ENCODE measurements around the gene IQSEC1. TPM values are rescaled to one million over a fixed set of nuclear protein-coding genes. Genes with fewer than 3 reads are reported as not detected.

The IQSEC1 gene
- total and polyA plus RNA-seq, 10 of the 15 experiments (the other 5 are each of a cell fraction or from before 2014, with no cell fraction given), result 0.92 to 55.2 (median 8.5) TPM

DNA sequence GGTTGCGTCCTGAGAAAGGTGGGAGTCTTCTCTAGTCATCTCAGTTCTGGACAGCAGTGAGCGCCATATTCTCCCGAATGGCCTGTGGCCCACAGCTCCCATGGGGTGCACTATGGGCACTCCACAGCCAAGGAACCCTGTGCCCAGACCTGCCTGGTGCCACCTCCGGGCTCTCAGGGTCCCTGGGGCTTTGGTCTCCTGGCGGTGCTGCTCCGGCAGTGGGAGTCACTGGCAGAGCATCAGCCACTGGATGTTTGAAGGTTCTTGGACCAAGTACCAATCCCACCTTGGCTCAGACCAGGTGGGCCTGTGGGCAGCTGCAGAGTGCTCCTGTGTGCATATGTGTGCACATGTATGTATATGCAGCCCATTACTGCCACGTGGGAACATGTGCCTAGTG lies 163.5 kb downstream of the IQSEC1 start:
- ChIA-PET SMC1A (ENCODE audit: uncharacterized antibody, unreplicated experiment) (no interaction called here), POLR2A (no interaction called here), RAD21 (ENCODE audit: unreplicated experiment) (no interaction called here), CTCF (no interaction called here)
- no peak for FAIRE-seq
- ATAC-seq, result no peak
- H2AFZ ChIP-seq (ENCODE audit: control insufficient read depth, low read depth, low read length), result no peak overlapping the region
- no peak overlapping the region for H3K4me2 ChIP-seq (ENCODE audit: control insufficient read depth, insufficient read depth)
- H3K79me2 ChIP-seq (ENCODE audit: control insufficient read depth, insufficient read depth, low read length), result no peaks in the 10 kb centered on the region
- TF ChIP-seq, protein P1, sequence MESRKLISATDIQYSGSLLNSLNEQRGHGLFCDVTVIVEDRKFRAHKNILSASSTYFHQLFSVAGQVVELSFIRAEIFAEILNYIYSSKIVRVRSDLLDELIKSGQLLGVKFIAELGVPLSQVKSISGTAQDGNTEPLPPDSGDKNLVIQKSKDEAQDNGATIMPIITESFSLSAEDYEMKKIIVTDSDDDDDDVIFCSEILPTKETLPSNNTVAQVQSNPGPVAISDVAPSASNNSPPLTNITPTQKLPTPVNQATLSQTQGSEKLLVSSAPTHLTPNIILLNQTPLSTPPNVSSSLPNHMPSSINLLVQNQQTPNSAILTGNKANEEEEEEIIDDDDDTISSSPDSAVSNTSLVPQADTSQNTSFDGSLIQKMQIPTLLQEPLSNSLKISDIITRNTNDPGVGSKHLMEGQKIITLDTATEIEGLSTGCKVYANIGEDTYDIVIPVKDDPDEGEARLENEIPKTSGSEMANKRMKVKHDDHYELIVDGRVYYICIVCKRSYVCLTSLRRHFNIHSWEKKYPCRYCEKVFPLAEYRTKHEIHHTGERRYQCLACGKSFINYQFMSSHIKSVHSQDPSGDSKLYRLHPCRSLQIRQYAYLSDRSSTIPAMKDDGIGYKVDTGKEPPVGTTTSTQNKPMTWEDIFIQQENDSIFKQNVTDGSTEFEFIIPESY (IDR thresholded peaks at IDR 0.05), result no peak
- TF ChIP-seq SUZ12 (IDR thresholded peaks at IDR 0.05; ENCODE audit: unreplicated experiment) (no peak), CHD4 (IDR thresholded peaks at IDR 0.05) (no peak), MXI1 (IDR thresholded peaks at IDR 0.05; ENCODE audit: low read depth, low read length) (no peak), WRNIP1 (IDR thresholded peaks at IDR 0.05; ENCODE audit: borderline replicate concordance, low read depth, low read length) (no peak), ETV6 (conservative IDR thresholded peaks at IDR 0.05 in 1 of 2, IDR thresholded peaks at IDR 0.05 in 1 of 2; ENCODE audit: borderline replicate concordance in 1 of 2, low read depth in 1 of 2) (no peak), KDM1A (IDR thresholded peaks at IDR 0.05; ENCODE audit: borderline replicate concordance) (no peak), NFIC (IDR thresholded peaks at IDR 0.05; ENCODE audit: low read depth, low read length) (no peak), PAX8 (IDR thresholded peaks at IDR 0.05) (no peak), MTA3 (IDR thresholded peaks at IDR 0.05; ENCODE audit: borderline replicate concordance, low read length) (no peak), STAT3 (IDR thresholded peaks at IDR 0.05; ENCODE audit: low read depth, low read length) (no peak)
- TF ChIP-seq, protein P2, sequence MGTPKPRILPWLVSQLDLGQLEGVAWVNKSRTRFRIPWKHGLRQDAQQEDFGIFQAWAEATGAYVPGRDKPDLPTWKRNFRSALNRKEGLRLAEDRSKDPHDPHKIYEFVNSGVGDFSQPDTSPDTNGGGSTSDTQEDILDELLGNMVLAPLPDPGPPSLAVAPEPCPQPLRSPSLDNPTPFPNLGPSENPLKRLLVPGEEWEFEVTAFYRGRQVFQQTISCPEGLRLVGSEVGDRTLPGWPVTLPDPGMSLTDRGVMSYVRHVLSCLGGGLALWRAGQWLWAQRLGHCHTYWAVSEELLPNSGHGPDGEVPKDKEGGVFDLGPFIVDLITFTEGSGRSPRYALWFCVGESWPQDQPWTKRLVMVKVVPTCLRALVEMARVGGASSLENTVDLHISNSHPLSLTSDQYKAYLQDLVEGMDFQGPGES (IDR thresholded peaks at IDR 0.05), result no peak
- TF ChIP-seq, protein P3, sequence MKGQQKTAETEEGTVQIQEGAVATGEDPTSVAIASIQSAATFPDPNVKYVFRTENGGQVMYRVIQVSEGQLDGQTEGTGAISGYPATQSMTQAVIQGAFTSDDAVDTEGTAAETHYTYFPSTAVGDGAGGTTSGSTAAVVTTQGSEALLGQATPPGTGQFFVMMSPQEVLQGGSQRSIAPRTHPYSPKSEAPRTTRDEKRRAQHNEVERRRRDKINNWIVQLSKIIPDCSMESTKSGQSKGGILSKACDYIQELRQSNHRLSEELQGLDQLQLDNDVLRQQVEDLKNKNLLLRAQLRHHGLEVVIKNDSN (IDR thresholded peaks at IDR 0.05; ENCODE audit: borderline replicate concordance, extremely low read length, insufficient read depth, low read depth, low read length), result no peak
- TF ChIP-seq, protein P4, sequence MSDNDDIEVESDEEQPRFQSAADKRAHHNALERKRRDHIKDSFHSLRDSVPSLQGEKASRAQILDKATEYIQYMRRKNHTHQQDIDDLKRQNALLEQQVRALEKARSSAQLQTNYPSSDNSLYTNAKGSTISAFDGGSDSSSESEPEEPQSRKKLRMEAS (IDR thresholded peaks at IDR 0.05; ENCODE audit: low read depth, low read length), result no peak
- TF ChIP-seq, protein P5, sequence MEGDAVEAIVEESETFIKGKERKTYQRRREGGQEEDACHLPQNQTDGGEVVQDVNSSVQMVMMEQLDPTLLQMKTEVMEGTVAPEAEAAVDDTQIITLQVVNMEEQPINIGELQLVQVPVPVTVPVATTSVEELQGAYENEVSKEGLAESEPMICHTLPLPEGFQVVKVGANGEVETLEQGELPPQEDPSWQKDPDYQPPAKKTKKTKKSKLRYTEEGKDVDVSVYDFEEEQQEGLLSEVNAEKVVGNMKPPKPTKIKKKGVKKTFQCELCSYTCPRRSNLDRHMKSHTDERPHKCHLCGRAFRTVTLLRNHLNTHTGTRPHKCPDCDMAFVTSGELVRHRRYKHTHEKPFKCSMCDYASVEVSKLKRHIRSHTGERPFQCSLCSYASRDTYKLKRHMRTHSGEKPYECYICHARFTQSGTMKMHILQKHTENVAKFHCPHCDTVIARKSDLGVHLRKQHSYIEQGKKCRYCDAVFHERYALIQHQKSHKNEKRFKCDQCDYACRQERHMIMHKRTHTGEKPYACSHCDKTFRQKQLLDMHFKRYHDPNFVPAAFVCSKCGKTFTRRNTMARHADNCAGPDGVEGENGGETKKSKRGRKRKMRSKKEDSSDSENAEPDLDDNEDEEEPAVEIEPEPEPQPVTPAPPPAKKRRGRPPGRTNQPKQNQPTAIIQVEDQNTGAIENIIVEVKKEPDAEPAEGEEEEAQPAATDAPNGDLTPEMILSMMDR (IDR thresholded peaks at IDR 0.05 in 2 of 3, conservative IDR thresholded peaks at IDR 0.05 in 1 of 3; ENCODE audit: control insufficient read depth in 2 of 3, extremely low read depth in 1 of 3, insufficient read depth in 1 of 3, low read depth in 3 of 3, low read length in 3 of 3), result no peak
- no peak overlapping the region for H3K4me3 ChIP-seq
- no peak for DNase-seq (ENCODE audit: low read depth, low spot score)
- intact Hi-C loops (cut with micrococcal nuclease; ENCODE audit: unreplicated experiment) (no loop called here), in situ Hi-C loops (cut with MboI) (no loop called here)
- H3K27me3 ChIP-seq (replicated peaks in 1 of 2; ENCODE audit: control insufficient read depth in 2 of 2, insufficient read depth in 2 of 2, low read length in 1 of 2), result no peaks in the 10 kb centered on the region
- no peak overlapping the region for H3K27ac ChIP-seq (ENCODE audit: control insufficient read depth, insufficient read depth)
- H3K9ac ChIP-seq (ENCODE audit: control insufficient read depth, insufficient read depth, low read length), result no peak overlapping the region
- peaks cover 27 to 46% of the 10 kb centered on the region in 2 experiments for H3K36me3 ChIP-seq (ENCODE audit: control insufficient read depth in 2 of 2, insufficient read depth in 2 of 2, low read length in 1 of 2)
- no peaks in the 10 kb centered on the region for H3K4me1 ChIP-seq (ENCODE audit: control insufficient read depth, insufficient read depth, low read length)
- no TSS peak for BruUV-seq (replicated peaks)
- WGBS (ENCODE audit: insufficient coverage, insufficient replicate concordance, low lambda C conversion rate, missing lambda C conversion rate), result 87% methylated on average over 7 of the region's 7 CpGs
- H4K20me1 ChIP-seq (ENCODE audit: control insufficient read depth, insufficient read depth), result no peaks in the 10 kb centered on the region
- H3K9me3 ChIP-seq (replicated peaks; ENCODE audit: control insufficient read depth, insufficient read depth, low read length), result no peaks in the 10 kb centered on the region

All from GM12878 (cell line).